ENCODE measurements around the gene LAMTOR1. TPM values are rescaled to one million over a fixed set of nuclear protein-coding genes. Genes with fewer than 3 reads are reported as not detected.
A peak's percentile ranks its signal among the peaks of the same experiment; 100 is the strongest.

Gene LAMTOR1
- 87.4 and 99.0 TPM in 2 replicates for total RNA-seq

DNA sequence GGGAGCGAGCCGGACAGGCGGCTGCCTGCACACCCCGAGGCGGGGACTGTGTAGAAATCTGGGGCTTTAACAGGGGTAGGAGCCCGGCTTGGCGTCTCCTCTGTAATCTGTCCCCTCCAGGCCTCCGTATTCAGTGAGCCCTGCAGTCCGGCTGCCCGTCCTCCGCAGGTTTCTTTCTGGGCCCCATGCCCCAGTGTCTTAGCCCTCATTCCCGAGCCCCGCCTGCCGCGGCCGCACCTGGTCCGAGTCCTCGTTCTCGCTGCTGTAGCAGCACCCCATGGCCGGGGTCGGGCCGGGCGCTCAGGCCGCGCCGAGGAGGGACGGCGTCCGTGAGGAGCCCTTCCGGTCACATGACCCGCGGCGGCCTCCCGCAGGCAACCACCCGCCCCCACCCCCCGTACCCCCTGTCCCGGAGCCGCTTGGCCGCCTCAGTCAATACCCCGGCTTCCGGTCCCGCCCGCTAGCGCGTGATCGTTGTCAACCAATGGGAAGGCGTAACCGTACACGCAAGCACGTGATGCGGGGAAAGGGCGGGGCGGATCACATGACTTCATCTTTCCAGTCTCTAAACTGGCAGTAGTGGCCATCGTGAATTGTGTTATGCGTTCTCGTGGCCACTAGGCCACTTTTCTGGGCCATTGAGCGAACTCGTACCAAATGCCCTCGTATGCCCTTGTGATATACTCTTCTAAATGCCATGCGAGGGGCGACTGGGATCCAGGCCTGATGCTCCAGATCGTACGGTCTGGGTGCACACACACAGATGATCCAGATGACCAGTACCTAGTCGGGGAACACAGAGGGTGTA is at the start of gene LAMTOR1:
TSS of gene LAMTOR1 (minus strand) at position 352 of the 808 bp plus-strand sequence. CDS start at position 279, 73 bp downstream.

DNA sequence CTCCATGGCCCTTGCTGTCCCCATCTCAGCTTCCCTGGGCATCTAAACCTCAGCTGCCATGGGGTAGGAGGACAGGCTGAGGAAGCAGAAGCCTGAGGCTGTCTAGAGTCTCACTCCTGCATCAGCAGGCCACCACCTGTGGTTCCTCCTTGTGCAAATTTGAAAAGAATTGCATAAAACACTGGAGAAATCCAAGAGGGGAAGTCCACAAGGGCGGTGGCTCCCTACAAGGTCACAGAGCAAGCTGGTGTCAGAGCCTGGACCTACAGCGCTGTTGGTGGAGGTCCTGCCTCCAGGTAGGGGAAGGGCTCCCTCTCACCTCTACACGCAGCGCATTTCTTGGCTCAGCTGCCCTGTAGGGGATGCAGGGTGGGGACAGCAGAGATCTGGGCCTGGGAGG is 32.4 kb upstream of the LAMTOR1 start, which contains the start of gene FOLR3:
TSS of gene FOLR3 (plus strand) at position 253 of the 400 bp plus-strand sequence. CDS start 228 bp downstream, outside the sequence.

DNA sequence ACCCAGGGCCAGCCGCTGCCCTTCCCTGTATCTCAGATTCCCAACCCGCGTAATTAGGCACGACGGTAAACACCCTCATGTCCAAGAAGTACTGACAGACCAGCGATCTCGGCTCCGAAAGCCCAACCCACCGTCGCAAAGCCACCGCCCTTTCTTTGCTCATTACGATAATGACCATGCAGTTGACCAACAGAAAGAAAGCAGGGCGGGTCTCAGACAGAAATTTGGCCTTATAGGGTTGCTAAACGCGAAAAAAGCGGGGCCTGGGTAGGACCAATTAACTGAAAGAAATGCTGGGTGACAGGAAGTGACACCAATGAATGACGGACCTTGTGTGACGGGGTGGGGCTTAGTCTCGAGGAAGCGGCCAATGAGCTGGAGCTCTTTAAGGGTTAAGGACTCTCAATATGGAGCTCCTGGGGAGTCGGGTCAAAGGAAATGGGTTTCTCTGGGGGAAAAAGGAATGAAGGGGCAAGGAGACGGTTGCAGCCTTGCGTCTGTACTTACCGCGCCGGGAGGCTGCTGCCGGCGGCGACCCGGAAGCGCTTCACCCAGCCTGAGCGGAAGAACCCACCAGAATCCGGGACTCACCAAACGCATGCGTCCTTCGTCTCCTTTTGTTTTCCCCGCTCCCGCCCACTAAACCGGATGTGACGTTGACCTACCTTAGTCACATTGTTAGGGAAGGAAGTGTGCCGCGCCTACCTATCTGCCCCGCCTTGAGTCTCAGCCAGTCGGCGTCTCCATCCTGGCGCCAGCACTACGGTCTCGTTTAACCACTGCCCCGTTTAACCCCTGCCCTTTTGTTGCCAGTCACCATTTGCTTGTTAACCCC is 9.3 kb upstream of the LAMTOR1 start, which contains the start of gene ANAPC15:
TSS of gene ANAPC15 (minus strand) at position 553 of the 835 bp plus-strand sequence. CDS start 1,419 bp downstream, outside the sequence.

DNA sequence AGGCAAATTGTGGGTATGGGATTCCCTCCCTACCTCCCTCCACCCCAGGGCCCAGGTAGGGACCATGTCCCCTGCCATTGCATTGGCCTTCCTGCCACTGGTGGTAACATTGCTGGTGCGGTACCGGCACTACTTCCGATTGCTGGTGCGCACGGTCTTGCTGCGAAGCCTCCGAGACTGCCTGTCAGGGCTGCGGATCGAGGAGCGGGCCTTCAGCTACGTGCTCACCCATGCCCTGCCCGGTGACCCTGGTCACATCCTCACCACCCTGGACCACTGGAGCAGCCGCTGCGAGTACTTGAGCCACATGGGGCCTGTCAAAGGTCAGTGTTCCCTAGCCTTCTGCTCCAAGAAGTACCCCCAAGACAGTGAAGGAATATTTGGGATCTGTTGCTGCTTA is 2.8 kb upstream of the LAMTOR1 start, which contains the start of gene TOMT:
TSS of gene TOMT (plus strand) at position 37 of the 400 bp plus-strand sequence. CDS start at position 65, 28 bp downstream.

DNA sequence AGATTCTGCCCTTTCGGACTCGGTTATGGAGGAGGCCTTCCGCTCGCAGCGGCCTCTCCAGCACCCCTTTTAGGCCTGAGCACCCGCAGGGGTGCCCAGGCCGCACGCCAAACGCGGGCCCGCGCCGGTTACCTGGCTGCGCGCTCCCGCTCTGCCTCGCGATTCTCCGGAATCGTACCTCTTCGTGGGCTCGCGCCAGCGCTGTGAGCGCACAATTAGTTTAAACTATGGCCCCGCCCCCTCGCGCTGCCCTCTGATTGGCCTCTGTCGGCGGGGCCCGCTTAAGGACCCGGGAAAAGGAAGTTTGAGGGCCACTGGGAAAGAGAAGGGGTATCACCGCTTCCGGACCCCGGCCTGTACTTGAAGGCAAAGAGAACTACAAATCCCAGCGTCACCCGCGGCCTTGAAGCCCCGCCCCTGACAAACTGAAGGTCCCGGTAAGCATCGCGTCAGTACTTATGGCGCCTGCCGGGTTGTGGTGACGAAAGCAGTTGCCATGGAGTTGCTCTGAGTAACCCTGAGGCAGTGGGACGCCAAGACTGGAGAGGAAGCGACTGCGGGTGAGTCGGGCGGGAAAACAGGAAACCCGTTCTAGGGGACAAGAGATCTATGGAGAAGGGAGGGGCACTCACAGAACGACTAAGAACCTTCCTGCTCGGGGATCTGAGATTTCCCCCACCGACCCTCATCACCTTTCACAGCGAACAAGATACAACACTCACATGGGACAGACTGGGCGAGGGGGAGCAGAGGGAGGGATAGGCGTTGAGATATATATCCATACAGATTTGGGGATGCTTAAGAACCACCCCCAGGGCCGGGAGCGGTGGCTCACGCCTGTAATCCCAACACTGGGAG is 22.5 kb downstream of the LAMTOR1 start, which contains the start of the genes LRRC51 and NUMA1:
TSS of gene LRRC51 (plus strand) at position 525 of the 858 bp plus-strand sequence. CDS start 8,234 bp downstream, outside the sequence.
TSS of gene NUMA1 (minus strand) at position 217 of the 858 bp plus-strand sequence. CDS start 44,599 bp downstream, outside the sequence.

Small RNA genes lying within 50 kb of the gene (small RNA-seq; reads per million reads assigned to genes)
- gene MIR3165 (1.2 reads per million, percentile 52 among the genes with 10 or more reads in this experiment), gene RNU6-72P (not detected)

Other genes with a start within 250 kb of the LAMTOR1 start
- not detected in 2 replicates for gene DEFB131B, start 224.8 kb downstream of the LAMTOR1 start, total RNA-seq
- gene XNDC1N, start 174.7 kb downstream of the LAMTOR1 start, total RNA-seq, result 6.1 and 6.8 TPM in 2 replicates
- 23.2 and 25.1 TPM in 2 replicates for gene RNF121, start 174.3 kb downstream of the LAMTOR1 start, total RNA-seq
- 2.8 and 5.6 TPM in 2 replicates for gene IL18BP, start 104.4 kb downstream of the LAMTOR1 start, total RNA-seq
- 189 and 190 TPM in 2 replicates for gene NUMA1, start 22.8 kb downstream of the LAMTOR1 start, total RNA-seq
- gene LRRC51, start 22.4 kb downstream of the LAMTOR1 start, total RNA-seq, result 4.2 and 5.4 TPM in 2 replicates
- gene TOMT, start 2.6 kb upstream of the LAMTOR1 start, total RNA-seq, result not detected in 2 replicates
- 21.0 and 23.5 TPM in 2 replicates for gene ANAPC15, start 9.4 kb upstream of the LAMTOR1 start, total RNA-seq
- 0.78 and 1.1 TPM in 2 replicates for gene FOLR3, start 32.4 kb upstream of the LAMTOR1 start, total RNA-seq
- 0.54 TPM in 1 of 2 replicates, not detected in the other for gene FOLR1, start 88.8 kb upstream of the LAMTOR1 start, total RNA-seq
- not detected in 2 replicates for gene FOLR2, start 113.5 kb upstream of the LAMTOR1 start, total RNA-seq
- gene INPPL1, start 121.5 kb upstream of the LAMTOR1 start, total RNA-seq, result 39.5 and 46.3 TPM in 2 replicates
- gene PHOX2A, start 140.9 kb upstream of the LAMTOR1 start, total RNA-seq, result not detected in 2 replicates

Measured in articular chondrocyte of knee joint (primary cell).